ENCODE results near the gene TRABD. TPM values are rescaled to one million over a fixed set of nuclear protein-coding genes. Genes with fewer than 3 reads are reported as not detected.

TRABD gene
- total RNA-seq, 1 donor from 2014 or later: 25.9 TPM

DNA sequence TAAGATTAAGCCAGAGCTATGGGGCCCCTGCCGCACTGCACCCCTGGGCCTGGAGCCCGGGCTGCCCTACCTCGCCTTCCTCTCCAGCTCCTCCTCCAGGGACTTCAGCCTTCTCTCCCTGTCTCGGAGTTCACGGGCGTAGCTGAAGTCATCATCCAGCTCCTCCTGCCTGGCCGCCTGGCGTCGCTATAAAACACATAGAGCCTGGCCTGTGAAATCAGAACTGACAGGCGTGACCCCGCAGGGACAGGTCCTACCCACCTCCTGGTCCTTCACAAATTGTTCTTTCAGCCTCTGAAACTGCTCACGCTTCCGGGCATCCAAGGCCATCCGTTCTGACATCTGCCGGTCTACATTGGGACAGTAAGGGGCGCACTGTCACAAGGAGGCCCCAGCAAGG, 38.4 kb downstream of the TRABD start:
- TF ChIP-seq, protein P1, sequence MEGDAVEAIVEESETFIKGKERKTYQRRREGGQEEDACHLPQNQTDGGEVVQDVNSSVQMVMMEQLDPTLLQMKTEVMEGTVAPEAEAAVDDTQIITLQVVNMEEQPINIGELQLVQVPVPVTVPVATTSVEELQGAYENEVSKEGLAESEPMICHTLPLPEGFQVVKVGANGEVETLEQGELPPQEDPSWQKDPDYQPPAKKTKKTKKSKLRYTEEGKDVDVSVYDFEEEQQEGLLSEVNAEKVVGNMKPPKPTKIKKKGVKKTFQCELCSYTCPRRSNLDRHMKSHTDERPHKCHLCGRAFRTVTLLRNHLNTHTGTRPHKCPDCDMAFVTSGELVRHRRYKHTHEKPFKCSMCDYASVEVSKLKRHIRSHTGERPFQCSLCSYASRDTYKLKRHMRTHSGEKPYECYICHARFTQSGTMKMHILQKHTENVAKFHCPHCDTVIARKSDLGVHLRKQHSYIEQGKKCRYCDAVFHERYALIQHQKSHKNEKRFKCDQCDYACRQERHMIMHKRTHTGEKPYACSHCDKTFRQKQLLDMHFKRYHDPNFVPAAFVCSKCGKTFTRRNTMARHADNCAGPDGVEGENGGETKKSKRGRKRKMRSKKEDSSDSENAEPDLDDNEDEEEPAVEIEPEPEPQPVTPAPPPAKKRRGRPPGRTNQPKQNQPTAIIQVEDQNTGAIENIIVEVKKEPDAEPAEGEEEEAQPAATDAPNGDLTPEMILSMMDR (IDR thresholded peaks at IDR 0.05): no peak
- Mint-ChIP-seq H3K4me3 (ENCODE audit: unreplicated experiment) (no peak overlapping the region), H3K36me3 (ENCODE audit: unreplicated experiment) (peaks cover 30% of the 10 kb centered on the region)

DNA sequence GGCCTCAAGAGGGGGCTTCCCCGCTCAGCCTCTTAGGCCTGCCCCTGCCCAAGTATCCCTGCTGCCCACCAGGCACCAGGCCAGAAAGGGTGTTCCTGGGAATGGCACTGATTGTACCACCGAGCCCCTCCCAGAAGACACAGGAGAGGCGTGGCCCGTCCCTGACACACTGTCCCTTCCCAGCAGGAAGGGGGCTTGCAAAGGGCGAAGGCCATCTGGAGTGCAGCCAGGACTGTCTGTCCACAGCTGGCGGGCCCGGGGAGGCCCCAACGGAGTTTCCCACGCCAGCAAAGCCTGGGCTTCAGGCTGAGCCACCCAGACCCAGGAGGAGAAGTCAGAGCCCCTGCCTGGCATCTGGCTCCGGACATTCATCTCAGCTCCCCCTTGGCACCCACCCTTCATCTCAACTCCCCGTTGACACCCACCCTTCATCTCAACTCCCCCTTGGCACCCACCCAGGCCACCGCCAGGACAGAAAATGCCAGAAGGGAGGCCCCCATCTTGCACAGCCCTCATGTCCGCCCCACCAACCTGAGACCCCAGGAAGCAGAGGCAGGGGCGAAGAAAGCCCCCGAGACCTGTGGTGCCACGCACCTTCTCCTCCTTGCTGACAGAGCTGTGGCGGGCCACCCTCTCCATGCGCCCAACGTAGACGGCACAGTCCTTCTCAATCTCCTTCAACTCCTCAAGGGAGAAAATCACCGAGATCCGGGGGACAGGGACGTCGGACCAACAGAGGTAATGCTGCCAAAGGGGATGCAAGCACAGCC, 39.7 kb downstream of the TRABD start:
- Mint-ChIP-seq H3K36me3 (ENCODE audit: unreplicated experiment) (peaks cover 33% of the 10 kb centered on the region), H3K4me3 (ENCODE audit: unreplicated experiment) (no peak overlapping the region), H3K27ac (ENCODE audit: unreplicated experiment) (no peak overlapping the region), H3K27me3 (ENCODE audit: unreplicated experiment) (no peaks in the 10 kb centered on the region), H3K9me3 (ENCODE audit: unreplicated experiment) (no peaks in the 10 kb centered on the region), H3K4me1 (ENCODE audit: unreplicated experiment) (no peaks in the 10 kb centered on the region)
- no peak for DNase-seq (ENCODE audit: extremely low spot score, unreplicated experiment)
- TF ChIP-seq, protein P1 (IDR thresholded peaks at IDR 0.05): no peak

More for the DNA sequence above, 38.4 kb downstream of the TRABD start:
- H3K27ac Mint-ChIP-seq (ENCODE audit: unreplicated experiment): no peak overlapping the region
- no peak for DNase-seq (ENCODE audit: extremely low spot score, unreplicated experiment)
- H3K4me1 Mint-ChIP-seq (ENCODE audit: unreplicated experiment): peaks cover 6% of the 10 kb centered on the region
- H3K9me3 Mint-ChIP-seq (ENCODE audit: unreplicated experiment): no peaks in the 10 kb centered on the region
- no peaks in the 10 kb centered on the region for H3K27me3 Mint-ChIP-seq (ENCODE audit: unreplicated experiment)

DNA sequence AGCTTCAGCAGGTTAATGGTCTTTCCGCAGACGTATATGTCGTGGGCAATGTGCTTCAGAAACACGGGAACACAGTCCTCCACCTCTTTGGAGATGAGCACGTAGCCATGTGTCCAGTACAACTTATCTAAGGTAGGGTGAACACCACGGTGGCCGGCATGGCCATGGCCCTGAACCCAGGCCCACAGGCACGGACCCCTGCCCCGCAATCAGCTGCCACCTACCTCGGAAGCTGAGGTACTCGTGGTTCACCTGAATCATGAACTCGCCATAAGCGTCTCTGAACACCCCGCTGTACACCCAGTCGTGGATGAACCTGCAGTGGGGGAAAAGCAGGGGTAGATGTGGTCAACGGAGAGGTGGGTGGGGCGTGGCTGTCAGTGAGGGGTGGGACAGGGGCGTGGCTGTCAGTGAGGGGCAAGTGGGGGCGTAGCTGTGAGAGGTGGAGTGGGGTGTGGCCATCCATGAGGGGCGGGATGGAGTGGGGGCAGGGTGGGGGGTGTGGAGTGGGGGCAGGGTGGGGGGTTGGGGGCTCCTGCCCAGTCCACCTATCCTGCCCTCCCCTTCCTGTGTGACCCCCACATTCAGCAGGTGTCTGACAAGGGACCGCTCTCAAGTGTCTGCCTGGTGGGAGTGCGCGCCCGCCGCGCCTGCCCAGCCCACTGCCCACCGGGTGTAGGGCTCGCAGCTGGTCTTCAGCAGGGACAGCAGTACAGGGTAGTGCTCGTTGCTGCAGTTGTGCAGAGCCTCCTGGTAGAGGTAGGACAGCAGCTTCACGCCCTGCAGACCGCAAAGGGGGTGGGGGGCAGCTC, 40.6 kb downstream of the TRABD start:
- Mint-ChIP-seq H3K9me3 (ENCODE audit: unreplicated experiment) (no peaks in the 10 kb centered on the region), H3K4me1 (ENCODE audit: unreplicated experiment) (no peaks in the 10 kb centered on the region), H3K27ac (ENCODE audit: unreplicated experiment) (no peak overlapping the region), H3K36me3 (ENCODE audit: unreplicated experiment) (peaks cover 32% of the 10 kb centered on the region), H3K4me3 (ENCODE audit: unreplicated experiment) (no peak overlapping the region), H3K27me3 (ENCODE audit: unreplicated experiment) (no peaks in the 10 kb centered on the region)
- TF ChIP-seq, protein P1 (IDR thresholded peaks at IDR 0.05): no peak
- DNase-seq (ENCODE audit: extremely low spot score, unreplicated experiment): no peak

DNA sequence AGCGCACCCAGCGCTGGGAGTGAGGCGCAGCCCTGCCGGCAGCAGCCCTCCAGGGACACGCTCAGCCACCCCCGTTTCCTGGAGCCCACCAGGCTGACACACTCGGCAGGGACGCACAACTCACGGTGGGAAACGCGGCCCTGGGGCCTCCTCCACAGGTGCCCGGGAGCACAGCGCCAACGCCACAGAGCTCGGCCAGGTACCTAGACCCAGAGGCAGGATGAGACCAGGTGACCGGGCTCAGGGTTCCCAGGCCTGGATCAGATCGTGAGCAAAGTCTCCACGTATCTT, 41.1 kb downstream of the TRABD start:
- H3K9me3 Mint-ChIP-seq (ENCODE audit: unreplicated experiment): no peaks in the 10 kb centered on the region
- no peak overlapping the region for H3K4me3 Mint-ChIP-seq (ENCODE audit: unreplicated experiment)
- no peak for DNase-seq (ENCODE audit: extremely low spot score, unreplicated experiment)
- TF ChIP-seq, protein P1 (IDR thresholded peaks at IDR 0.05): no peak
- H3K4me1 Mint-ChIP-seq (ENCODE audit: unreplicated experiment): no peaks in the 10 kb centered on the region
- peaks cover 32% of the 10 kb centered on the region for H3K36me3 Mint-ChIP-seq (ENCODE audit: unreplicated experiment)
- H3K27ac Mint-ChIP-seq (ENCODE audit: unreplicated experiment): no peak overlapping the region
- H3K27me3 Mint-ChIP-seq (ENCODE audit: unreplicated experiment): no peaks in the 10 kb centered on the region

DNA sequence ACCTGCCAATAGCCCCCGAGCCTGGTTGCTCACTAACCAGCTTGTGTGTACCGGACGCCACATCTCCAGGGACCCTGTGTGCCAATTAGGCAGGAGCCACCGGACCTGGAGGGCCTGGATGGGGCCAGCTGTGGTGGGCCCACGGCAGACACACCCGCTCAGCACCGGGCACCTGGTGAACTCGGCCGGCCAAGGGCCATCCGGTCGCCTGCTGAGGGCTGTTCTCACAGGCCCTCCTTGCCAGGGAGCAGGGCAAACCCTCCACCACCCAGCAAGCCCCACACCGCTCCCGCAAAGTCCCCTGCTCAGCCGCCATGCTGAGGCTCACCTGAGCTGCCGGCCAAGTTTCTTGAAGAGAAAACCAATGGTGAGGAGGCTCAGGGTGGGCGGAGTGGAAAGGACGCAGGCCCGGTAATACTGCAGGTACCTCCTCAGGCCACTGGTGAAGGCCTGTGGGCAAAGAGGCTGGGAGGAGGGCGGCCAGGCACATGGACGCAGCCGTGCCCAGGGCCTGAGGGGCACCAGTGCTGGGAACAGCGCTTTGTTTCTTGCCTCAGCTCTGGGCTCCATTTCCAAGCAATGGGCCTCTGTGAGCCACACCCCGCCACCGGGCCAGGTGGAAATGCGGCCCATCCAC, 42.0 kb downstream of the TRABD start:
- no peaks in the 10 kb centered on the region for H3K9me3 Mint-ChIP-seq (ENCODE audit: unreplicated experiment)
- peaks cover 26% of the 10 kb centered on the region for H3K36me3 Mint-ChIP-seq (ENCODE audit: unreplicated experiment)
- no peaks in the 10 kb centered on the region for H3K27me3 Mint-ChIP-seq (ENCODE audit: unreplicated experiment)
- DNase-seq (ENCODE audit: extremely low spot score, unreplicated experiment): no peak
- no peaks in the 10 kb centered on the region for H3K4me1 Mint-ChIP-seq (ENCODE audit: unreplicated experiment)
- no peak overlapping the region for H3K4me3 Mint-ChIP-seq (ENCODE audit: unreplicated experiment)
- TF ChIP-seq, protein P1 (IDR thresholded peaks at IDR 0.05): no peak
- H3K27ac Mint-ChIP-seq (ENCODE audit: unreplicated experiment): no peak overlapping the region
